Measurements from ENCODE around the gene MLH3. TPM values are rescaled to one million over a fixed set of nuclear protein-coding genes. Genes with fewer than 3 reads are reported as not detected.

MLH3 gene
- total RNA-seq, 1 experiment from 2014 or later = 23.0 TPM

GRCh38 chr14:75066691-75067090 is 15.4 kb upstream of the MLH3 start:
- no peaks in the 10 kb centered on the region for H3K27me3 ChIP-seq (ENCODE audit: insufficient read depth, low read length)
- H4K91ac ChIP-seq (ENCODE audit: insufficient read length, low read depth, low read length) = no peak overlapping the region
- H4K5ac ChIP-seq (ENCODE audit: insufficient read length, low read depth, low read length) = no peak overlapping the region
- H2BK12ac ChIP-seq (ENCODE audit: insufficient read length, low read depth, low read length) = no peak overlapping the region
- WGBS (ENCODE audit: extremely low coverage, insufficient read length, low lambda C conversion rate) = no CpG with 5 or more reads among the region's 3 CpGs
- H3K14ac ChIP-seq (ENCODE audit: insufficient read depth, low read length) = no peak overlapping the region
- H3K56ac ChIP-seq (ENCODE audit: insufficient read length, low read depth, low read length) = no peak overlapping the region
- H2BK120ac ChIP-seq (ENCODE audit: low read depth, low read length, poor library complexity, severe bottlenecking) = no peak overlapping the region
- H3K4me2 ChIP-seq (ENCODE audit: insufficient read depth, insufficient read length, low read length) = no peak overlapping the region
- no peaks in the 10 kb centered on the region for H3K9me3 ChIP-seq (ENCODE audit: control insufficient read depth, low read depth, low read length)
- no peak overlapping the region for H3K4me3 Mint-ChIP-seq
- peaks cover 21% of the 10 kb centered on the region in 2 experiments for H3K4me1 Mint-ChIP-seq
- peaks cover 2% of the 10 kb centered on the region; the same call in 1 of the 2 replicates for H3K4me1 ChIP-seq (ENCODE audit: insufficient read depth, low read length)
- no peak overlapping the region for H4K8ac ChIP-seq (replicated peaks; ENCODE audit: insufficient read length, low read depth, low read length)
- H3K36me3 Mint-ChIP-seq (ENCODE audit: insufficient read depth in 1 of 3, low read depth in 3 of 3) = peaks cover 0 to under 1% (median 0%) of the 10 kb centered on the region in 3 experiments; a peak in 1 of 7 replicates
- H3K79me1 ChIP-seq (ENCODE audit: insufficient read depth, low read depth, low read length, poor library complexity, severe bottlenecking) = no peaks in the 10 kb centered on the region
- H3K27ac Mint-ChIP-seq = no peak overlapping the region
- no peaks in the 10 kb centered on the region for H3K9me3 Mint-ChIP-seq
- H3K18ac ChIP-seq (ENCODE audit: insufficient read length, low read depth, low read length) = no peak overlapping the region
- no peak for DNase-seq
- no peak overlapping the region for H2BK20ac ChIP-seq (ENCODE audit: low read depth, low read length, poor library complexity, severe bottlenecking)
- no peak overlapping the region for H2AFZ ChIP-seq (ENCODE audit: low read length)
- no peak overlapping the region for H3T11ph ChIP-seq (ENCODE audit: low read length)
- peaks cover 11% of the 10 kb centered on the region for H3K23me2 ChIP-seq (ENCODE audit: insufficient read length, low read depth, low read length, poor library complexity, severe bottlenecking)
- H3K79me2 ChIP-seq (ENCODE audit: insufficient read depth, low read length) = peaks cover 1% of the 10 kb centered on the region; the same call in 1 of the 2 replicates
- no peak for TF ChIP-seq CTCF (conservative IDR thresholded peaks at IDR 0.05)
- H3K27me3 Mint-ChIP-seq (ENCODE audit: low read depth) = no peaks in the 10 kb centered on the region; the same call in 1 of the 2 replicates
- H4K20me1 ChIP-seq (ENCODE audit: control insufficient read depth, insufficient read depth, insufficient read length) = no peaks in the 10 kb centered on the region
- no peak overlapping the region for H3K9ac ChIP-seq (ENCODE audit: extremely low read depth, insufficient read length, low read length)
- no peak overlapping the region for H2BK15ac ChIP-seq (ENCODE audit: low read depth, low read length)
- H3K27ac ChIP-seq (ENCODE audit: insufficient read length, low read depth, low read length) = no peak overlapping the region
- no peak overlapping the region for H3K23ac ChIP-seq (ENCODE audit: insufficient read length, low read depth, low read length)
- no peak overlapping the region for H3K4ac ChIP-seq (ENCODE audit: low read depth, low read length)
- no peak overlapping the region for H2AK5ac ChIP-seq (ENCODE audit: insufficient read length, low read length)
- no peak overlapping the region for H2BK5ac ChIP-seq (ENCODE audit: insufficient read length, low read length)

Data from H9 (cell line).